ENCODE results near the gene SH3BP2.
A peak's percentile ranks its signal among the peaks of the same experiment; 100 is the strongest.

The SH3BP2 gene

DNA sequence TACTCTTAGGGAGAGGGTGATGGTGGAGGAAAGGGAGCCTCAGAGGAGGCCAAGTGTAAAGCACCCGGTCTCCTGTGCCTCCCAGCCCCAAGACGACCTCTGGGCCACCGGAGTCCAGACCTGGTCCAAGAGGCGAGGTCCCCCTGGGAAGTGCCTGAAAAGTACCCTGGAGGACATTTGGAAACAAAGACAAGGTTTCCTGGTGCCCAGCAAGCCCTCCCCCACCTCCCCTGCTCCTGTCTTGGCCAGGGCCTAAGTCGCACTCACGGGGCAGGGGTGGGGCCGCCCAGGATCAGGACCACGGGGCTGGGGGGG lies 532 bp upstream of the SH3BP2 start:
- DNase-seq, result no peak

DNA sequence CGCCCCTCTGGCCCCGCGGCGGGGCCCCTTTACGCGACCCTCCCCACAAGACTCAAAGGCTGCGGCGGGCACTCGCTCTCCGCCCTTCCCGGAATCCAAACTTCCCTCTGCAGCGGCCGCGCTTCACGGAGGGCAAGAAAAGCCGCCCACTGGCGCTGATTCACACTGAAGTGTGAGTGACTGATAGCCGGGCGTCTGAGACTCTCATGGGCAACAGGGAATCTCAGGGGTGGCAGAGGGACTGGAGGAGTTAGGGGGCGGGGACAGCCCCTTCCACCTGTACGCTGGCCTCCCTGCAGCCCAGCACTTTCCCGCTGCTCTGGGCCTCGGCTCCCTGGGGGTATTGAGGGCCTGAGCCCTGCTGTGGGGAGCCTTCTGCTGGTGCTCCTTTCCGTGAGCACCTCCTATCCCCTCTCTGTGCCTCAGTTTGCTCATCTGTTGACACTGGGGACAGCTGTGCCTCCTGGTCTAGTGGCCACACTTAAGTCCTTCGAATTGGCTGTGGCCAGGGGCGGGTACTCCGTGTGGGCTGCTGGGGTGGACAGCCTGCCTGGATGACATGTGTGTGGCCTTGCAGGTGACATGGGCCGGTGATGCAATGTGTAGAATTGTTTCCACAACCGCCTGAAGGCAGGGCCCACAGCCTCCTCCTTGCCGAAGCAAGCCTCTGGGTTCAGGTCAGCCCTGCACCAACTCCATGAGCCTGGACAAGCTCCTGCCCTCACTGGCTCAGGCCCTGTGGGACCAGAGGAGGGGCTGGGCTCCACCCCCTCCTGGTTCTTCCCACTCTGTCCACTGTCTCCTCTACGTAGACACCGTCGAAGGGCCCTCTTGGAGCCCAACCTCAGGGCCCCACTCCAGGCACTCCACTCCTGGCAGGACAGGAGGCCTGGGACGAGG lies 951 bp downstream of the SH3BP2 start:
- peak; percentile 53 for DNase-seq

DNA sequence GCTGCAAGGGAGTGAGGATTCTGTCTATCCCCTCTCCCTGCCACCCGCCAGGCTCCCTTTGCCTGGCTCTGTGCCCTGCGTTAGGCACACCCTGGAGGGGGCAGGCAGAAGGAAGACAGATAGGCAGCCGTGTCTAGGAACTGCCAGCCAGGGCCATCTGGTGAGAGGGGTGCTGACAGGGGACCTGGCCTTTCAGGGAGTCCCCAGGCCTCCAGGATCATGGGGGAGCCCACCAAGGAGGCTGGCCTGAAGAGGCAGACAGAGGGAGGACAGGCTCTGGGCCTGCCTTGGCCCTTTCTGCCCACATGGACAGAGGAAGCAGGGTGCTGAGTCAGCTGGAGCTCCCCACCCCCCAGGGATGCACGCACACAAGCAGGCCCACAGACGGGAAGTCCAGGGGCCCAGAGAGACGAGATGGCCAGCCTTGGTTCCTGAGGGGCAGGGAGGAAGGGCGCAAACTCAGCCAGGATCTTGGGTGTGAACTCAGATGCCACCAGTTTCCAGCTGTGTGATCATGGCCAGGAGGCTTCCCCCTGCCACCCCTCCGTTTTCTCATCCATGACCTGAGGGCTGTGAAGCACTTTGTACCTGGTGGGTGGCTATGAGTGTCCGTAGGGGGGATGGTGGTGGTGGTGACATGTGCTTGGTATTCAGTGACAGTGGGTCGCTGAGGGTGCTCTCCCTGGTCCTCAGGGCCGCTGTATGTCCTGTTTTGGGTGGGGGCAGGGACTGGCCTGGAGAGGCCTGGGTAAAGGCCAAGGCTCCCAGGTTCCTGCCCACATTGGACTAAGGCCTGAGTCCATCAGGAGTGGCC lies 1.8 kb downstream of the SH3BP2 start:
- DNase-seq, result peak; percentile 8

DNA sequence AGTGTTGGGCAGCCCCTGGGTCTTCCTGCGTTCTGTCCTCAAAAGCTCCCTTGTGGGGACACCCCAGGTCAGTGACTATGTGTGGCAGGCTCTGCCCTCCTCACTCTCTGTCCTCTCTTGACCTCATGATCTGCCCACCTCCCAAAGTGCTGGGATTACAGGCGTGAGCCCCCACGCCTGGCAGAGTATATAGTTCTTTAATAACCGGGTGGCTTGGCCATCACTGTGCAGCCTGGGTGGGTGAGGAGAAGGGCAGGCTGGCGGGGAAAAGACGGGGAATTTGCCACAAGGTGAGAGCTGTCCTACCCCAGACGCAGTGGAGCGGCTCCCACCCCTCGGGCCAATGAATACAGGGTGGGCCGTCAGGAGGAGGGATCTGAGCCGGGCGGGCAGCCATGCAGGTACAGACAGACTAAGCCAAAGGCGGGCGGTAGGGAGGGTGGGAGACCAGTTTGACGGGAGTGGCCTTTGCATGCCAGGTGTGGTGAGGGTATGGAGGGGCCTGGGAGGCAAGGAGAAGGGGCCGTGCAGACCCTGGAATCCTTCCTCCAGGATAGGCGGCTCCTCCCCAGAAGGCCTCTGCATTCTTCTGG lies 2.5 kb downstream of the SH3BP2 start:
- no peak for DNase-seq

DNA sequence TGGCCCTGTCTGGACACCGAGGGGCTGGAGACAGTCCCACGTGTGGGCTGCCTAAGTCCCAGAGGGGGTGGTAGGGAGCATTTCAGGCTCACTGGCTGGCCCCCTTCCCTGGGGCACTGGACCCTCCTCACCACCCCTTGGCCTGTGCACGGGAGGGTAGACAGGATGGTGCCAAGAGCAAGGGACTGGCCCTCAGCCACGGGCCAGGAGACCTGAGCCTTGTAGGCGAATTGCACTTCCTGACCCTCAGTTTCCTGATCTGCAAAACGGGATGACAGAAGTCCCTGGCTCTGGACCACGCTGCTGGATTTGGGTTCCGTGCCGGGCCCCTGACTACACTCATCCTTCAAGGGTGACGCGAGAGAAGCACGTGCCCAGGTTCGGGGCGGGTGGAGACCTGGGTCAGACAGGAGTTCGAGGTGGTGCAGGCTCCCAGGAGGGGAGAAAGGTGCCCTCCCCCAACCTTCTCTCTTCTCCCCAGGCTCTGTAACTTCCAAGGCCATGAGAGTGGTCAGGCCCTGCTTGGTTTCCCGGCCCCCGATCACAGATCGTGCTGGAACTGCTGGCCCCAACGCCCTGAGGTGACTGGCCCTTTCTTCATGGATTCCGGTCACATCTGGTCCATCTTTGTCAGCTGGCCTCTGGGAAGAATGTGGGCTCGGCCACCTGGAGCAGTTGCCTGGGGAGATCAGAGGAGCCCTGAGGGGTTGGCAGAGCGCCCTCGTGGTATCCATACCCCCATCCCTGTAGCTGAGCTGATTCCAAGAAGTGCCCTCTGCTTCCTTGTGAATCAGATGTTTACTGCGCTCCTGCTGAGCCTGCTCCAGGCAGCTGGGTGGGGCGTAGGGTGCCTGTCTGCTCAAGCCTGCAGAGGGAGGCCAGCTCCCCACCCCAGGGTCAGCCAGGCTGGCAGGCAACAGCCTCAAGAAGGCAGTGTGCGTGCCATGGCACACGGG lies 3.3 kb downstream of the SH3BP2 start:
- no peak for DNase-seq

DNA sequence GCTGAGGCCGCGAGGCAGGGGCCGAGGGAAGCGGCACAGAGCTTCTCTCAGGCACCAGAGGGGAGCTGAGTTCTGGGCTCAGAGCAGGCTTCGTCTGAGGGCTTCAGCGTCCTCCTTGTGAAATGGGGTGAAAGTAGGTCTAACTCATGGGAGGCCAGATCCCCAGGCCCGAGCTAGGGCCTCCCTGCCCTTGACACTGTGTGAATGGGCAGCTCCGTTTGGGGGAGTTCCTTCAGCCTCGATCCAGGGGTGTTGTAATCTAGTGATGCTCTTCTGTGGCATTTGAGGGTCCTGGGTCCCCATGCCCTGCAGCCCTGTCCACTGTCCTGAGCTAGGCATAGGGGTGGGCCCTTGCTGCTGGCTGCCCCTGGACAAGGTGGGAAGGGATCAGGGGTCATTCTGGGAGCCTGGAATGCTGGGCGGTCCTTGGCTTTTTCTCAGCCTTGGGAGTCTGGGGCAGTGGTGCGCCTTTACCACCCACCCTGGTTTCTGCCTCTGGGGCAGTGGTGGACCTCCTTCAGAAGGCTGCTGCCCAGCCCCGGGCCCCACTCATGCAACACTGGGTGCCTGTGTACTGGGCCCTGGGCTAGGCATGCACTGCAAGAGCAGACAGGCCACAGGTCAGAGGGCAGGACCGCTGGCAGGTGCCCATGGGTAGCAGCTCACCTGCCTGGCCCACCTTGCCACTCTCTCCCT lies 4.1 kb downstream of the SH3BP2 start:
- DNase-seq, result no peak

DNA sequence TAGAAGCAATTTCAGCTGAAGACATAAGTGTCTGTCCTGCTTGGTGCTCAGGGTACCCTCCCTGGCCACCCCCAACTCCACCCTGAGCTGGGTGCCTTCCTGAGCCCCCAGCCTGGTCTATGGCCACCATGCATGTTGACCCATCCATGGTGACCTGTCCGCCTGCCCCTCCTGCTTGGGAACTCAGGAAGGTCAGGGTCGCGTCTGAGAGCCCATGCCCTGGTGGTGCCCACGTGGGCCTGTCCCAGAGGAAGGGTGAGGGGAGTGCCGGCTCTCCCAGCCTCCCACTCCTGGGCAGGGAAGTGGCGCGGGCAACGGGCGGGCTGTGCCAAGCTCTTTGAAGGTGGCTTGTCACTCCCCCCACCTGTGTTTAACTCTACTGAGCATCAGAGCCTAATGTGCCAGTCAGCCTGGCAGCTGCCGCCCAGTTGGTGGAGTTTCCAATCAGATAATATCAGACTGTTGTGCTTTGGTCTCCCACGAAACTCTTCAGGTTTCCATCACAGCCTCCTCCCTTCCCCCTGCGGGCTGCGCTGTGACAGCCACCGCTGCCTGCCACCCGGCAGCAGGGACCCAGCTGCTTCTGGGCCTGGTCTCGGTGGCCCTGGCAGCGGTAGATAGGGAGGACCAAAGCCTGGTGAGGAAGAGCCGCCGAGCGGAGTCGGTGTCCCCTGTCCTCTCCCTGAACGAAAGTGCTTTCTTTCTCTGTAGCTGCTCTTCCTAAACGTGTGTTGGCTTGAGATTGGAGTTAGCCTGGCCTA lies 4.8 kb downstream of the SH3BP2 start:
- peak; percentile 50 for DNase-seq

DNA sequence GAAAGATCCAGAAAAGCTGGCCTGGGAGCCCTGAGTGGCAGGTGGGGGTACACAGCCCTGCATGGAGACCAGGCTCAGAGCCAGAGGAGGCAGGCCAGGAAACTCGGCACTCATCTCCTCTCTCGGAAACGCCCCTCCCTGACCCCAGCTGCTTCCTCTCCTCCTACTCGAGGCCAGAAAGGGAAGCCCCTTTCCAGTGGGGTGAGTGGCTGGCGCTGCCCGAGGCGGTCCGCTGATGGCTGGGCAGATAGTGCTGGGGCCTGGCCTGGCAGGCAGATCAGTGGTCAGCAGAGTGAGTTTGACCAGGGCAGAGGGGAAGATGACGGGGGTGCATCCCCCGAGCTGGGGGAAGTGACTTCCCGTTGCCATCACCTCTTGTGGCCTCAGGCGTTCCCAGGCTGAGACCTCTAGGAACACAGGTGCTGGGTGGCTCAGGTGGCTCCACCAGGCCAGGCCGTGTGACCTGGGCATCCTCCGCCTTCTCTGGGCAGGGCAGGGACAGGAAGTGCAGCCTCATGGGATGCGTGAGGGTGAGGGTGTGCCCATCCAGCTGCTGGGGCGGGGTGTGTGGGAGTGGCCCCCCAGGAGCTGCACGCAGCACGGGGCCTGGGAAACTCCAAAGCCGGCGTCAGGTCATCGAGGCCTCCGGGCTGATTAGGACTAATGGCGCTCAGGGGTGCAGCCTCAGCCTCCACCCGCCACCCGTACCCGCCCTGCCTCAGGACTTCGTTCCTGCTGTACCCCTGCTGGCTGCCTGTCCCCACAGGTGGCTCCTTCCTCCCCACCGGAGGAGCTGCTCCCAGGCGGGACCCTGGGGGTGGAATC lies 5.7 kb downstream of the SH3BP2 start:
- peak; percentile 58 for DNase-seq

DNA sequence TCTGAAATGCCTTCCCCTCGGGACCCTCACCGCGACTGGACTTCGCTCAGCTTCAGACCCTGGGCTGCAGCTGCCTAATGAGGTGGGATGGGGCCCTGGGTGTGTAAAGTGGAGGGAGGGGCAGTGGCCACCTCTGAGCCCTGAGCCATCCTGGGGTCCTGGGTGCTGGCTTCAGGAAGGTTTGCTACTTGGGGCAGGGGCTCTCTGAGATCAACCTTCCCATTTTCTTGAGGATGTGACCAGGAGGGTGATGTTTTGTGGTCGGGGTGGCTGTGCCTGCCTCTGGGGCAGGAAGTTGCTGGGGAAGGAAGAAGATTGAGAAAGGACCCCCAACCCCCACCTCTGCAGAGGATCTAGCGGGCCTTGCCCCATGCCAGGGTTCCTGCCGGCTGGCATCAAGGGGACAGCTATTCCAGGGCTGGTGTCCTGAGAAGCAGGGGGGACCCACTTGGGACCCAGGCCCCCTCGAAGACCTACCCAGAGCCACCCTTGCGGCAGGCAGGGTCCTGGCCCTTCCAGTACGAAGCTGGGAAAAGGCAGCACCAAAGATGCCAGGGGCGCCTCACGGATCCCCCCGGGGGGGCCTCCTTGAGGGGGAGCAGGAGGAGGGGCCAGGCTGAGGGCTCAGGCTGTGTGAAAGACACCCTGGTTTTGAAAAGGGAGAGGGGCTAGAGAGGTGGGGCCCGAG lies 6.5 kb downstream of the SH3BP2 start:
- peak; percentile 25 for DNase-seq

DNA sequence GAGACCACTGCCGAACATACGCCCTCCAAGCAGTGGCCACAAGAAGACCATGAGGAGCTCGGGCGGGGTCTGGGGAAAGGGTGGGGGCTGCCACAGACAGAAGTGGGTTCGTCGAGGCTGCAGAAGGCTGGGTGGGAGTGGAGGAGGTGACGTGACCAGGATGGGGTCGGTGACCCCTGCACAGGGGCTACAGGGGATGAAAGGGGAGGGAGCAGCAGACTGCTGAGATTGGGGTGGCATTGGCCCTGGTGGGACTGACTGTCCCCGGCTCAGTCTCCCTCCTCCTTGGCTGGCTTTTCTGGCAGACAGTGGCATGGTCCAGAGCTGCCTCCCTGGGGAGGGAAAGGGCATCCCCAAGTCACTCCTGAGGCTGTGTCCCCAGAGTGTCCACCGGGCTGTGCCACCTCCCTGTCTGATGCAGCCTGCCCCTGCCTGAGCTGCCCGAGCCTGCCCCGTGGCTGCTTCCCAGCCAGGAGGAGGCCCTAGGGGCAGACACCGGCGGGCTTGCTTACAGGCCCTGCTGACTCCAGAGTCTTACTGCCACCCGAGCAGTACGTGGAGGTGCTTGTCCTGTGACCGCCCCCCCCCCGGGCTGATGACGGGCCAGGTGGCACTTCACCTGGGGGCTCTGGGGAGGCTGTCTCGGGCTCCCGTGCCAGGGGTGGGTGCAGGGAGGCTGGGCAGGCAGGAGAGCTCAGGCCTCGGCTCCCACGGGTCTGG lies 7.2 kb downstream of the SH3BP2 start:
- no peak for DNase-seq

DNA sequence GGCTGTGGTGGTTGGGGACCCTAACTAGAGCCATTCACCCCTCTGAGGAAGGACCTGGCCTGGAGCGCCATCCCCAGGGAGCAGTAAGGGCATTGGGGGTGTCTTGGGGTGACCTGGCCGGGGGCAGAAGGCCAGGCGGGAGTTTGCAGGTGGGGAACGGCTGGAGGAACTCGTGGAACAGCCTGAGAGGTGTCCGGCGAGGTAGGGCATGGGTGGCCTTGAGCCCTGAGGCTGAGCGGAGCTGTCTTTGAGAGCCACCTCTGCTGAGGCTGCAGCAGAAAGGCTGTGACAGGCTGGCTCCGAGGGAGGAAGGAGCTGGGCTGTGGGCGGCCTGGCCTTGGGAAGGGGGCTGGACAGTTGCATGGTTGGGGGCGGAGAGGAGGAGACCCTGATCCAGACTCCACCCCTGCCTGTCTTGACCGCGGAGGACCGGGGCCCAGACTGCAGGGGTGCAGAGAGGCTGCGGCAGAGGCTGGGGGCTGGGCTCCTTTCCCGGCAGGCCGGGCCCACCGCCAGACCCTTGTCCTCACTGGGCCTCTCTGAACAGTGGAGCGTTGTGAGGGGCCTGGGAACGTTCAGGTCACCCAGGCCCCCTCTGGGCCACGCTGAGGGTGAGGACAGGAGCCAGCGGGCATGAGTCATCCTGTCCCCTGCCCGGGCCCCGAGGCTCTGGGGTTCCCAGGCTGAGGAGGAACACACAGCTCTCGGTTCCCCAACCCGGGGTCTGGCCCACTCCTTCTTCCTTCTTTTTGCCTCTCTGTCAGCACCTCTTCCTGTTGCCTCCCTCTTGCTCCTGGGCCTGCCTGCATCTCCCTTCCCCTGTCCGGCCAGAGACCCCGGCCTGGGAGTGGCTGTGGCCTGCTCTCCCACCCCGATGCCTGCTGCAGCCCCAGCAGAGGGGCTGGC lies 8.1 kb downstream of the SH3BP2 start:
- DNase-seq, result no peak

DNA sequence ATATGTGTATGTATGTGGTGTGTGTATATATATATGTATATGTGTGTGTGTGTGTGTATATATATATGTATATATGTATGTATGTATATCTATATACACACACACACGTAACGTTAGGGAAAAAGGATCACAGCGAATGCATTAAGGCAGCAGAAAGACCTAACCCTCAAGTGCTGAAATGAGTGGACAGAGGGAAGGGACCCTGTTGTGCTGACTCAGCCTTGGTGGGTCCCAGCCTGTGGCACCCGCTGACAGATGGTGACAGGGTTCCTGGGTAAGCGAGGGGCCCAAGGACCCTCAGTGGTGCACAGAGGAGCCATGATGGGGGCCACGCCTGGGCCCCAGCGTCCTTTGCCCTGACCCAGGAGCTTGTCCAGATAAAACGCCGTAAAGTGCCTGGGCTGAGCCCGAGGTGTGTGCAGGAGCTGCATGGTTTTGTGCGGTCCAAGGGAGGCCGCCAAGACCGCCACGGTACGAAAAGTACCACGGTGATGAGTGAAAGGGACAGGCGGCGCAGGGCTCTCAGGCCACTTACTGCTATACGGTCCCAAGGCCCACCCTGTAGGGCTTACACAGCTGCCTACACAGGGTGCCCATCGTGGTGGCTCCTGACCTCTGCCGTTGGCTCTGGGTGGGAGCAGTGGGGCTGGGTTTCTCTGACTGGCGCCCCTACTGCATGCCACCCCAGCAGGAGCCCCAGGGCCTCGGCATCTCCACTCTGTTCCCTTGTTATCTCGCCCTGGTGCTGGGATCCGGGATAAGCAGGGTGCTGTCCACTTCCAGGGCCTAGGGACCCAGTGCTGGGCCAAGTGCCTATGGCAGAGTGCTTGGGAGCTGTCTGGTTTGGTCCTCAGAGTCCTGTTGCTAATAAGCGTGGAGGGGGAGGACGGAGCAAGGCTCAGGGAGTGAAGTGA lies 10.0 kb downstream of the SH3BP2 start:
- DNase-seq, result no peak

DNA sequence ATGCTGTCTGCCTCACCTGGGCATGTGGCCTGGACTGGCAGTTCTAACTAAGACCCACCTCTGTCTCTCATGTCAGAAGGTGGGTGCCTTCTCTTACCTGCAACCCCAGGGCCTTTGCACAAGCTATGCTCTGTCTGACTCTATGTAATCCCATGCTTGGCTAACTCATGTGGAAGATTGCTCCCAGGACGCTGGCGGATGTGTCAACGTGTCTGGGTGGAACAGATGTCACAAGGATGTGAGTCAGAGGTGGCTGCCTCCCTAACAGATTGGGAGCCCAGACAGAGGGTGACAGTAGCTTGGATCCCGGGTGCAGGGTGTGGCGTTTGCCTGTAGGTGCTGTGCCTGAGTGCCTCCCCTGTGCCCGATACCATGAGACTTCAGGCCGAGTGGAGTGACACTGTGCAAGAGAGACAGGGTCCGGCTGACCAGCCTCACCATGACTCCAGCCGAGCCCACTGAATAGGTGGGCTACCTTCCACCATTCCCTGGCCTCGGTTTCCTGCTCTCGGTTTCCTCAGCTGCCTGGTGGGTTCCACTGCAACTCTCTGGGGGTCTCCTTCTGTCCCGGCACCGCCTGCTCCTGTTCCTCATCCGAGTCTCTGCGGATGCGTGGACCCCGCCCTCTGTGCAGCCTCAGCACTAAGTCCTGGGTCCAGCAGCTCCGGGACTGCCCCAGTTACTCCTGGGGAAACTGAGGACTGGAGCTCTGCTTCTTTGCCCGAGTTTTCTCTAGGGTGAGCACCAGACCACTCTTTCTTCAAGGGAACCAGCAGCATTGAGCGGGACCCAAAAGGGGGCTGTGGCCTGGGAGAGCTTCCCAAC lies 11.0 kb downstream of the SH3BP2 start:
- DNase-seq, result no peak

DNA sequence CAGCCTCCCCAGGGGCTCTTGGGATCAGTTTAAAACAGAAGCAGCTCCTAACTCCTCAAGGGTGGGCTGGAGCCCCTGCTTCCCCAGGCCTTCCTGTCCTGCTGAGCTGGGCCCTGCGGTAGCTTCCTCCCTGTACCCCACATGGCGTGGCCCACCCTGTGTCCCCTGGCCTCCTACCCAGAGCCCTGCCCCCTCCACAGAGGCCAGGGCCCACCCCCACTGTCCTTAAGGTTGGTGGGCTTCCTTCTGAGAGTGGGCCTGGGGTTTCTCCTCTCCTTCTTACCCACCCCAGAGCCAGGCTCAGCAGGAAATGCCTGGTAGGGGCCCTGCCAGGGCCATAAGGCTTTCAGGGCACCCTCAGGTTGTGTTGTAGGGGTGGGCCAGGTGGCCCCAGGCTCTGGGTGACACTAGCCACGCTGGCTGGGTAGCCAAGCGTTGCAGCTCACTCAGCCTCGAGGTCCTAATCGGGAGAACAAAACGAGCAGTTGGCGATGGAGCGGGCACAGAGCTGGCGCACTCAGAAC lies 11.6 kb downstream of the SH3BP2 start:
- DNase-seq, result no peak

DNA sequence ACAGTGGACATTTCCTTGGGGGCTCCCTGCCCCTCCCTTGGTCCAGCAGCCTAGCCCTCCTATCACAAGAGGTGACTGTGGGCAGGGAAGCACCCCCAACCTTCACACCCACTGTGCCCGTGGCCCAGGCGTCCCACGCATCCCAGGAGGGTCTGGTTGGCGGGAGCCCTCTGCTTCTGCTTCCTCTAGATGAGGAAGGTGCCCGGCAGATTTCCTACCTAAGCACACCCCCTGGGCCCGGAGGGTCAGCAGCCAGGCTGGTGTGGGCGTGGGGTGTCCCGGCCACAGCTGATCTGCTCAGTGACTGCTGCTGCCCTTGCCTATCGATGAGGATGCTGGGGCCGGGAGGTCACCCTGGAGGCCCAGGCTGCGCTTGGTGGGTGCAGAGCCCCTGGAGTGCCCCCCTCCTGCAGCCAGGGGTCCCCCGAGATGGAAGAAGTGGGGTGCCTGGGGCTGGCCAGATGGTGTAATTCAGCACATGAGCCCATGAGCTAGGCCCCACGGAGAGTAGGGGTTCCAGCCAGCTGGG lies 12.2 kb downstream of the SH3BP2 start:
- no peak for DNase-seq
